DMS53 (cell line): ENCODE data around the gene C1QB.
"Not testable (repeated sequence)": the region's sequence is repeated elsewhere in the genome, so short reads cannot be mapped to it uniquely, and the experiment has no call there.

Source experiments
- DNase-seq: peaks from one replicate; lab custom pipeline; 2025; lab: John Stamatoyannopoulos, UW

The C1QB gene

DNA sequence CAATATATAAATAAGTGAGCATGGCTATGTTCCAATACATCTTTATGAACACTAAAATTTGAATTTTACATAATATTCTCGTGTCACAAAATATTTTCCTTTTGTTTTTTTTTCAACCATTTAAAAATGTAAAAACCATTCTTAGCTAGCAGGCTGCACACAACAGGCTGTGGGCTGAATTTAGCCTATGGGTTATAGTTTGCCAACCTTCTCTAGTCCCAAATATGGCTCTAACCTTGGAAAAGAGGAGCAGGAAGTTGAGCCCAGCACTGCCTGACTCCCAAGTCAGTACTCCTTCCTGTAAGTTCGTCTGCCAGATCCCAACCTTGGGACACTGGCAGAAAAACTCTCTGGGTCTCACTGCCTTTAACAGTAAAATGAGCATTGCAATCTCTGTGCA, 13.4 kb downstream of the C1QB start:
- DNase-seq: no peak

GRCh38 chr1:22668840-22669239, 15.8 kb downstream of the C1QB start:
- DNase-seq: not testable (repeated sequence)

- DNase-seq: peak; percentile 18
Measured at GRCh38 chr1:22670352-22670975, 17.4 kb downstream of the C1QB start.

GRCh38 chr1:22671999-22672398, 19.0 kb downstream of the C1QB start:
- DNase-seq: no peak

- DNase-seq: peak; percentile 80
Measured at GRCh38 chr1:22673486-22674409, 20.7 kb downstream of the C1QB start.

GRCh38 chr1:22674410-22674749, 21.3 kb downstream of the C1QB start:
- DNase-seq: no peak

DNA sequence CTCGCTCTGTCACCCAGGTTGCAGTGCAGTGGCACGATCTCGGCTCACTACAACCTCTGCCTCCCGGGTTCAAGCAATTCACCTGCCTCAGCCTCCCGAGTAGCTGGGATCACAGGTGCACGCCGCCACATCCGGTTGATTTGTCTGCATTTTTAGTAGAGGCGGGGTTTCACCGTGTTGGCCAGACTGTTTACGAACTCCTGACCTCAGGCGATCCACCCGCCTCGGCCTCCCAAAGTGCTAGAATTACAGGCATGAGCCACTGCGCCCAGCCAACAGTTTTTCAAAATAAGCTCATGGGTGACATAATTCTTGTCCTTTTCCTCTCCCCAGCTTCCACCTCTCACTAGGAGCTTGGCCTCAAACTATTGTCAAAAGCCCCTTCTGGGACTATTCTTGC, 23.1 kb downstream of the C1QB start:
- DNase-seq: not testable (repeated sequence)

GRCh38 chr1:22676916-22677583, 24.0 kb downstream of the C1QB start:
- no peak for DNase-seq

GRCh38 chr1:22677931-22678896, 25.2 kb downstream of the C1QB start:
- DNase-seq: no peak

DNA sequence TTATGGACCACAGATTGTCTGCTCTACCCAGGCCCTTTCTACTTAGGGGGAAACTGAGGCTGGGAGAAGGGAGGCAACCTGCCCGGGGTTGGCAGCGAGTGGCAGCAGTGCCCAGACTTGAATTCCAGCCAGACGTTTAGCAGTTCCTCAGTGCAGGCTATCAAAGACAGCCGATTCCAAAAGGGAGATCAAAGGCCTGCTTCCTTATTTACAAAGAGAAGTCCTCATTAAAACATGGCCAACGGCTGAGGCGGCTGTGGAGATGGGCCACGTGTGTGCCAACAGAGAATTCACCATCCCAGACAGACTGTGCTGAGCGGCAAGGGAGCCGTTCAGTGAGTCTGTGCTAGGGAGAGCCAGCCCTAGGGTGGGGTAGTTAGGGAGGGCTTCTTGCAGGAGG, 27.7 kb downstream of the C1QB start:
- DNase-seq: peak; percentile 74

DNA sequence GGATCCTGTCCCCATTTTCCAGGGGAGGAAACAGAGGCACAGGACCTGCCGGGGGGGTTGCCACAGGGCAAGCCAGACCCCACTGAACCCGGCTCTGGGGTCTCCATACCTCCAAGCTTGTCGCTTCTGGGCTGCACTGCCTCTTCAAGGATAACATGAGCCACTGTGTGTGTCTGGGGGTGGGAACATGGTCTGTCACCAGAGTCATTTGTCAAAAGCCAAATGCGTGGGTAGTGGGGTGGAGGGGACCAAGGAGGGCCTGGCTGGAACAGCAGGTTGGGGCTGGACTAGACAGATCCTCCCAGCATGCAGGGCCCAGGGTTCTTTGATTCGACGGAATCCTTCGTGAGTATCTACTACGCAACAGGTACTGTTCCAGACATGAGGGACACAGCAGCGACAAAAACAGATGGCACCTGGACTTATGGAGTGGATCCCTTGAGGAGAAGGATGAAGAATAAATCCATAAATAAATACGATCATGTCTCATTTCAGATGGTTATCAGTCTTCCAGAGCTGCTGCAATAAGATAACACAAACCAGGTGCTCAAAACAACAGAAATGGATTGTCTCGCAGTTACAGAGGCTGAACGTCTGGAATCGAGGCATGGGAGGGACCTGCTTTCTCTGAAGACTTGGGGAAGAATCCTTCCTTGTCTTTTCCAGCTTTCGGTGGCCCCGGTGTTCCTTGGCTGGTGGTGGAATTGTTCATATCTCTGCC, 28.7 kb downstream of the C1QB start:
- no peak for DNase-seq

GRCh38 chr1:22683547-22683946, 30.5 kb downstream of the C1QB start:
- no peak for DNase-seq

GRCh38 chr1:22685591-22686059, 32.6 kb downstream of the C1QB start:
- no peak for DNase-seq

DNA sequence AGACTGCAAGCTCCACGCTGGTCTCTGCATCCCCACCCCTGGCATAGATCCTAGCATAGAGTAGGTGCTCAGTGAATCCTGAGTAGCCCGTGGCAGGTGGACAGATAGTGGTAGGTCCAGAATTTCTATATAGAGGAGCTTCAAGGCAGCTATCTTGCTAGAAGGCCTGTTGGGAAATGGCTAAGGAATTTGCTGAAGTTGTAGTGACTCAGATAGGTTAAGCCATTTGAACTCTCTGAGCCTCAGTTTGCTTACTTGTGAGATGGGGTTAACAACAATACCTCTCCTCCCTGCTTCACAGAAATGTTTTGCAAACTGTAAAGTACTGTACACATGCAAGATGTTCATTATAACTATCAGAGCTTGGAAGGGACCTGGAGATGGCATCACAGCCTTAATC, 34.2 kb downstream of the C1QB start:
- DNase-seq: no peak

GRCh38 chr1:22688466-22688865, 35.4 kb downstream of the C1QB start:
- no peak for DNase-seq

- peak; percentile 98 for DNase-seq
Measured at GRCh38 chr1:22689505-22689904, 36.5 kb downstream of the C1QB start.

DNA sequence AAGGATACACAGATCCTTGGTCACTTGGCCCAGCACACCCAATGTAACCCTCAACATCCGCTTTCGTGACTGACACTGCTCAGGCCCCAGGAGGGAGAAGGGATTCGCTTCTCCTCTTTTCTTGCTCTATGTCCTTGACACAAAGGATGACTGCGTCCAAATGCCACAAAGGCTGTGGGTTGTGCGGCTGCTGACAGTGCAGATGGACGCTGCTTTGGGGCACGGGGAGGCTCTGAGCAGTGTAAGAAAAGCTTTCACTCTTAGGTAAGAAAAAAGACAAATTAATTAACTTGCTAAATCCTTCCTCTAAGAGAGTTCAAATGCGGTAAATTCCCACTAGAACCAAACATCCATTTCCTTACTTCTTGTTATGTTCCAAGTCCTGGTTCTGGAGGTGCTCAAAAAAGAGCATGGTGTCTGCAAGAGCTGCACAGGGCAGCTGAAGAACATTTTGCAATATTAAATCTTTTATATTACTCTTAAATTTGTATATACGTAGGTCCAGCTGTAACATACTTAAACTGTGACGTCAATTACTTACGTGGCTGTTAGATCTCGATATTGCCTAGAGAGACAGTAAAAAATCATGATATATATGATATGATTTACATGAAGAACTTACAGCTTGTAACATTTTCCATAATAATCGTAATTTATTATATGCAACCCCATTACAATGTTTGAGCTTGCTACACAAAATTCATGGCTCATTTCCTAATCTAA, 38.2 kb downstream of the C1QB start:
- DNase-seq: no peak

DNA sequence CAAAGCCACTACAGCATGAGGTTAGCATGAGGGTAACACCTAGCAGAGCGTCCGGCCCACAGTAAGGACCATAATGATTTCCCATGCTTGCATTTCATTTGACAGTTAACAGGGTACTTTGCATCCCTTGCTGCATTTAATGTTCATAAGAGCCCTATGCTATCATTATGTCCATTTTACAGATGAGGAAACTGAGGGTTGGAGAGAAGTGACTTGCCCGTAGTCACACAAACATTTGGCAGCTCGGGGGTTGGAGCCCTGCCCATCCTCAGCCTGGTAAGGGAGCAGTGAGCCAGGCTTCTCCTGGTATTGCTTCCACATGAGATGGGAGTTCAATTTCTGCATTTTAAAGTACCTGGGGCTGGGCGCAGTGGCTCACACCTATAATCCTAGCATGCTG, 41.1 kb downstream of the C1QB start:
- DNase-seq: no peak

GRCh38 chr1:22696610-22697009, 43.6 kb downstream of the C1QB start:
- no peak for DNase-seq

DNA sequence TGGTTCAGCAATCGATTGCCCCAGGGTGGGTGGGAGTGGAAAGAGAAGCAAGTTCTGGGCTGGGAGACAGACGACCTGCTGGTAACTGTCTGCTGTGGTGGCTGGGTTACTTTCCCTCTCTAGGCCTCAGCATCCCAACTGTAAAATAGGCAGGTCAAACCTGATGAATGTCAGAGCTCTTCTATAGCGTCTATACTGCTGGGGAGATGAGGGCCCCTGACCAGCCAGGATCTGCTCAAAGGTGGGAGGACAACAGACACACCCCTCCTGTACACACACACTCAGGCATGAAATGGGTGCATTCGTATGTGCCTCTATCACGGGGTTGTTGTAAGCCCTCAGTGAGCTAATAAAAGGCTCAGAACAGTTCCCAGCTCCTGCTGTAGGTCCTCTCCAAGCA, 44.9 kb downstream of the C1QB start:
- no peak for DNase-seq
